ENCODE results near the gene EFNA3.

EFNA3 gene

GRCh38 chr1:155094622-155094948 is 15.9 kb downstream of the EFNA3 start:
- TF ChIP-seq ZNF645 (tag by site-specific recombination; IDR thresholded peaks at IDR 0.05) (no peak), KLF8 (tag by site-specific recombination; IDR thresholded peaks at IDR 0.05) (no peak), ZSCAN4 (tag by site-specific recombination; IDR thresholded peaks at IDR 0.05) (no peak), ZNF138 (tag by site-specific recombination; IDR thresholded peaks at IDR 0.05; ENCODE audit: borderline replicate concordance) (no peak), PRDM10 (tag by site-specific recombination; IDR thresholded peaks at IDR 0.05) (0 out of 2 replicates have a peak, but pooled peaks have one; percentile 19), ZNF416 (tag by site-specific recombination; IDR thresholded peaks at IDR 0.05) (no peak), ZNF626 (tag by site-specific recombination; IDR thresholded peaks at IDR 0.05) (no peak), ZNF335 (tag by site-specific recombination; conservative IDR thresholded peaks at IDR 0.05) (0 out of 2 replicates have a peak, but pooled peaks have one; percentile 9), ZBTB7A (tag by site-specific recombination; IDR thresholded peaks at IDR 0.05; ENCODE audit: low read depth) (no peak), ZNF175 (tag by site-specific recombination; IDR thresholded peaks at IDR 0.05) (no peak), ZBTB17 (tag by site-specific recombination; IDR thresholded peaks at IDR 0.05) (no peak), ZNF23 (tag by site-specific recombination; IDR thresholded peaks at IDR 0.05; ENCODE audit: borderline replicate concordance) (no peak), PRDM4 (tag by site-specific recombination; IDR thresholded peaks at IDR 0.05) (0 out of 2 replicates have a peak, but pooled peaks have one; percentile 21), ZNF670 (tag by site-specific recombination; IDR thresholded peaks at IDR 0.05; ENCODE audit: low read depth) (no peak), ZNF266 (tag by site-specific recombination; IDR thresholded peaks at IDR 0.05; ENCODE audit: low read depth) (no peak), ZNF629 (tag by site-specific recombination; IDR thresholded peaks at IDR 0.05) (no peak), HOXC10 (CRISPR knock-in tag; IDR thresholded peaks at IDR 0.05) (no peak), ELK4 (IDR thresholded peaks at IDR 0.05; ENCODE audit: borderline replicate concordance, low read depth, low read length) (no peak), ZNF394 (tag by site-specific recombination; IDR thresholded peaks at IDR 0.05; ENCODE audit: borderline replicate concordance) (no peak; the same call in 1 of the 2 replicates), SP2 (tag by site-specific recombination; IDR thresholded peaks at IDR 0.05) (no peak), ZNF184 (tag by site-specific recombination; IDR thresholded peaks at IDR 0.05) (no peak), ZNF121 (tag by site-specific recombination; IDR thresholded peaks at IDR 0.05) (no peak), ZNF169 (tag by site-specific recombination; IDR thresholded peaks at IDR 0.05) (no peak), KLF1 (tag by site-specific recombination; IDR thresholded peaks at IDR 0.05) (peak; percentile 56)
- Histone ChIP-seq H3K36me3 (ENCODE audit: control insufficient read depth in 2 of 2, insufficient read depth in 1 of 2, low read length in 2 of 2) (no peaks in the 10 kb centered on the region), H3K4me1 (ENCODE audit: control insufficient read depth, insufficient read depth, low read length) (peaks cover 4% of the 10 kb centered on the region; the same call in 1 of the 2 replicates), H3K27ac (ENCODE audit: extremely low read depth, low read depth, low read length) (no peak overlapping the region), H3K9me3 (ENCODE audit: control insufficient read depth, insufficient read depth, low read depth, low read length) (no peaks in the 10 kb centered on the region), H3K4me3 (ENCODE audit: low read depth, low read length) (no peak overlapping the region)
- POLR2A ChIA-PET: interaction anchor here (0.6 to 1.9 kb wide), 2 partner anchors 42 to 73 kb away, joined by 3 to 7 read pairs; no protein-coding TSS in a partner anchor
- CTCF ChIA-PET: interaction anchor here (1.0 to 13.8 kb wide), 4 partner anchors 26 to 75 kb away, joined by 5 to 439 read pairs (median 5); partner anchors contain the start of genes KRTCAP2, SLC50A1 and TRIM46

Measured in HEK293 (cell line).